H9 (cell line): Measurements from ENCODE around the gene LARP4B. TPM values are rescaled to one million over a fixed set of nuclear protein-coding genes. Genes with fewer than 3 reads are reported as not detected.

Source experiments
- DNase-seq: peaks from one replicate; pipeline ENCODE4 v3.0.0-alpha.2; 2017
- H2AFZ ChIP-seq: one replicate; pipeline ENCODE4 v1.6.1; 2013; ENCODE audit warnings: mild to moderate bottlenecking, low read length, control low read depth, moderate library complexity
- H2AK5ac ChIP-seq: 2 replicates; pipeline ENCODE4 v1.6.1; 2013; ENCODE audit warnings: low read length, control low read depth, mixed read lengths; ENCODE audit not compliant: insufficient read length
- H2BK120ac ChIP-seq: one replicate; pipeline ENCODE4 v1.6.1; 2013; ENCODE audit warnings: low read depth, mild to moderate bottlenecking, low read length, control low read depth, inconsistent platforms; ENCODE audit not compliant: poor library complexity, severe bottlenecking
- H2BK12ac ChIP-seq: 2 replicates; pipeline ENCODE4 v1.6.1; 2013; ENCODE audit warnings: low read length, control low read depth, mixed read lengths, low read depth; ENCODE audit not compliant: insufficient read length
- H2BK15ac ChIP-seq: 2 replicates; pipeline ENCODE4 v1.6.1; 2013; ENCODE audit warnings: low read depth, low read length, control low read depth
- H2BK20ac ChIP-seq: one replicate; pipeline ENCODE4 v1.6.1; 2013; ENCODE audit warnings: low read depth, mild to moderate bottlenecking, low read length, control low read depth, inconsistent platforms; ENCODE audit not compliant: poor library complexity, severe bottlenecking
- H2BK5ac ChIP-seq: 2 replicates; pipeline ENCODE4 v1.6.1; 2013; ENCODE audit warnings: low read length, control low read depth, mixed read lengths; ENCODE audit not compliant: insufficient read length
- H3K14ac ChIP-seq: 2 replicates; pipeline ENCODE4 v1.6.1; 2013; ENCODE audit warnings: low read length, control low read depth; ENCODE audit not compliant: insufficient read depth
- H3K18ac ChIP-seq: 2 replicates; pipeline ENCODE4 v1.6.1; 2013; ENCODE audit warnings: low read depth, mild to moderate bottlenecking, mixed read lengths, low read length, control low read depth; ENCODE audit not compliant: insufficient read length
- H3K23ac ChIP-seq: 2 replicates; pipeline ENCODE4 v1.6.1; 2013; ENCODE audit warnings: low read length, control low read depth, mixed read lengths, low read depth; ENCODE audit not compliant: insufficient read length
- H3K23me2 ChIP-seq: 2 replicates; pipeline ENCODE4 v1.6.1; 2013; ENCODE audit warnings: low read depth, mild to moderate bottlenecking, mixed read lengths, low read length, control low read depth; ENCODE audit not compliant: insufficient read length, poor library complexity, severe bottlenecking
- H3K27ac ChIP-seq: 2 replicates; pipeline ENCODE4 v1.5.1; 2013; ENCODE audit warnings: low read length, control low read depth, mixed read lengths, low read depth; ENCODE audit not compliant: insufficient read length
- H3K27me3 ChIP-seq: 2 replicates; pipeline ENCODE4 v1.6.1; 2013; ENCODE audit warnings: low read length, control low read depth, inconsistent platforms; ENCODE audit not compliant: insufficient read depth
- H3K4ac ChIP-seq: 2 replicates; pipeline ENCODE4 v1.6.1; 2013; ENCODE audit warnings: low read depth, mild to moderate bottlenecking, control low read depth, inconsistent platforms, low read length, moderate library complexity
- H3K4me1 ChIP-seq: 2 replicates; pipeline ENCODE4 v1.6.1; 2013; ENCODE audit warnings: low read length, control low read depth, inconsistent platforms; ENCODE audit not compliant: insufficient read depth
- H3K4me2 ChIP-seq: 2 replicates; pipeline ENCODE4 v1.6.1; 2013; ENCODE audit warnings: low read length, control low read depth, mixed read lengths; ENCODE audit not compliant: insufficient read length, insufficient read depth
- H3K56ac ChIP-seq: 2 replicates; pipeline ENCODE4 v1.6.1; 2013; ENCODE audit warnings: low read depth, mild to moderate bottlenecking, mixed read lengths, low read length, control low read depth; ENCODE audit not compliant: insufficient read length
- H3K79me1 ChIP-seq: 2 replicates; pipeline ENCODE4 v1.6.1; 2013; ENCODE audit warnings: low read depth, mild to moderate bottlenecking, moderate library complexity, low read length, control low read depth, inconsistent platforms; ENCODE audit not compliant: insufficient read depth, poor library complexity, severe bottlenecking
- H3K79me2 ChIP-seq: 2 replicates; pipeline ENCODE4 v1.6.1; 2013; ENCODE audit warnings: low read length, control low read depth, inconsistent platforms; ENCODE audit not compliant: insufficient read depth
- H3K9ac ChIP-seq: 2 replicates; pipeline ENCODE4 v1.6.1; 2013; ENCODE audit warnings: low read length, control low read depth, mixed read lengths; ENCODE audit not compliant: insufficient read length; ENCODE audit errors: extremely low read depth
- H3K9me3 ChIP-seq: one replicate; pipeline ENCODE4 v1.6.1; 2013; ENCODE audit warnings: low read depth, low read length, inconsistent platforms; ENCODE audit not compliant: control insufficient read depth
- H3T11ph ChIP-seq: one replicate; pipeline ENCODE4 v1.6.1; 2013; ENCODE audit warnings: mild to moderate bottlenecking, low read length, control low read depth, inconsistent platforms
- H4K20me1 ChIP-seq: one replicate; pipeline ENCODE4 v1.6.1; 2013; ENCODE audit not compliant: control insufficient read depth, insufficient read length, insufficient read depth
- H4K5ac ChIP-seq: 2 replicates; pipeline ENCODE4 v1.6.1; 2013; ENCODE audit warnings: low read depth, mild to moderate bottlenecking, mixed read lengths, low read length, control low read depth; ENCODE audit not compliant: insufficient read length
- H4K8ac ChIP-seq: replicated peaks from 2 replicates; pipeline ENCODE4 v1.6.1; 2013; ENCODE audit warnings: low read length, control low read depth, mixed read lengths, low read depth; ENCODE audit not compliant: insufficient read length
- H4K91ac ChIP-seq: 2 replicates; pipeline ENCODE4 v1.6.1; 2013; ENCODE audit warnings: low read depth, mild to moderate bottlenecking, moderate library complexity, mixed read lengths, low read length, control low read depth; ENCODE audit not compliant: insufficient read length
- H3K27ac Mint-ChIP-seq, 3 experiments: 2 replicates in 2 of 3; 3 replicates in 1 of 3; pipeline ENCODE4 v1.8.0; 2020 to 2021; ENCODE audit warnings: mixed read lengths in 3 of 3, mild to moderate bottlenecking in 1 of 3, moderate library complexity in 1 of 3
- H3K27me3 Mint-ChIP-seq: 2 replicates; pipeline ENCODE4 v1.8.0; 2021; ENCODE audit warnings: low read depth, mild to moderate bottlenecking, moderate library complexity, mixed read lengths
- H3K36me3 Mint-ChIP-seq, 3 experiments: 2 replicates in 2 of 3; 3 replicates in 1 of 3; pipeline ENCODE4 v1.8.0; 2020 to 2021; ENCODE audit warnings: low read depth in 3 of 3, mixed read lengths in 3 of 3; ENCODE audit not compliant: insufficient read depth in 1 of 3
- H3K4me1 Mint-ChIP-seq, 2 experiments: 2 replicates each; pipeline ENCODE4 v1.8.0; 2020; ENCODE audit warnings: mixed read lengths in 2 of 2
- H3K4me3 Mint-ChIP-seq, 2 experiments: 2 replicates in 1 of 2; 3 replicates in 1 of 2; pipeline ENCODE4 v1.8.0; 2020 to 2021; ENCODE audit warnings: mild to moderate bottlenecking in 2 of 2, mixed read lengths in 2 of 2, moderate library complexity in 1 of 2
- H3K9me3 Mint-ChIP-seq, 2 experiments: 2 replicates in 1 of 2; 3 replicates in 1 of 2; pipeline ENCODE4 v1.8.0; 2020; ENCODE audit warnings: mild to moderate bottlenecking in 2 of 2, mixed read lengths in 2 of 2, moderate library complexity in 1 of 2
- WGBS: extraction: QIAGEN DNeasy Blood & Tissue Kit; methylation state at CpG from one replicate; pipeline ENCODE4 v1.1.7; 2013; ENCODE audit warnings: missing lambda C conversion rate, low lambda C conversion rate, mixed read lengths; ENCODE audit not compliant: insufficient read length; ENCODE audit errors: extremely low coverage; 5-methylcytosine and 5-hydroxymethylcytosine counted together
- total RNA-seq: library from RNA; stranded (reverse); gene quantifications from 2 replicates; pipeline ENCODE4 v1.2.1, GENCODE V29; 2021
- TF ChIP-seq, protein P1 (sequence below): fragments of 200-600 bp; sonication (generic); conservative IDR thresholded peaks from 3 replicates; pipeline ENCODE4 v1.8.0; 2021; ENCODE audit warnings: antibody characterized with exemption, mild to moderate bottlenecking

Gene LARP4B
- total RNA-seq, 1 experiment from 2014 or later, result 88.9 TPM

DNA sequence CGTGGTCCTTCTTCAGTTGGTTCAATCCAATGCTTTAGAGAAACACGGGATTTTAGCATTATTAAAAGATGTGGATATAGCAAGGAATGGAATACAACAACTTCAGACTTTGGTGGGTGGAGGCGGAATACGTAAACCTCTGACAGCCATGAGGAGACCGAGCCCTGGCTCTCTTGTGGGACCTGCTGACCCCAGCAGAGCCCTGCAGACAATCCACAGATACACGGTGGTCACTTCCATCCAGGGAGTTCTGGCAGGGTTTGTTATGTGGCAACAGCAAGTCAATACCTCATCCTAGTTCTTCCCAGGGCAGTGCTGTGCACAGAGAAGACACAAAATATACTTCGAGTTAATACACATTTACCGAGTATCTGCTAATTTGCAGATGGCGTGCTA is 123.5 kb downstream of the LARP4B start:
- H3K27me3 Mint-ChIP-seq, result peaks cover 3% of the 10 kb centered on the region
- no peaks in the 10 kb centered on the region for H4K20me1 ChIP-seq
- H3K27me3 ChIP-seq, result no peaks in the 10 kb centered on the region
- H3K36me3 Mint-ChIP-seq, result peaks cover 23 to 59% (median 50%) of the 10 kb centered on the region in 3 experiments; a peak in 6 of 7 replicates
- H3K9ac ChIP-seq, result no peak overlapping the region
- no peak overlapping the region for H3K4me3 Mint-ChIP-seq
- H2AK5ac ChIP-seq, result no peak overlapping the region
- no peaks in the 10 kb centered on the region for H3K79me2 ChIP-seq
- no peak overlapping the region for H3K56ac ChIP-seq
- H4K5ac ChIP-seq, result no peak overlapping the region
- no peaks in the 10 kb centered on the region for H3K79me1 ChIP-seq
- H3K23me2 ChIP-seq, result no peaks in the 10 kb centered on the region
- H3K9me3 Mint-ChIP-seq, result no peaks in the 10 kb centered on the region
- no peak overlapping the region for H2BK15ac ChIP-seq
- no peak overlapping the region for H3T11ph ChIP-seq
- no peak overlapping the region for H2BK5ac ChIP-seq
- H2BK120ac ChIP-seq, result no peak overlapping the region
- WGBS, result no CpG with 5 or more reads among the region's 9 CpGs
- H4K8ac ChIP-seq, result no peak overlapping the region
- peaks cover 2 to 8% of the 10 kb centered on the region in 2 experiments; a peak in 2 of 4 replicates for H3K4me1 Mint-ChIP-seq
- no peaks in the 10 kb centered on the region for H3K4me1 ChIP-seq
- no peak overlapping the region for H2BK12ac ChIP-seq
- no peak overlapping the region for H4K91ac ChIP-seq
- H3K23ac ChIP-seq, result no peak overlapping the region
- DNase-seq, result no peak
- H3K9me3 ChIP-seq, result no peaks in the 10 kb centered on the region
- no peak overlapping the region for H3K27ac Mint-ChIP-seq
- no peak overlapping the region for H2AFZ ChIP-seq
- no peak overlapping the region for H2BK20ac ChIP-seq
- H3K4me2 ChIP-seq, result no peak overlapping the region
- H3K18ac ChIP-seq, result no peak overlapping the region
- H3K14ac ChIP-seq, result no peak overlapping the region
- TF ChIP-seq, protein P1, sequence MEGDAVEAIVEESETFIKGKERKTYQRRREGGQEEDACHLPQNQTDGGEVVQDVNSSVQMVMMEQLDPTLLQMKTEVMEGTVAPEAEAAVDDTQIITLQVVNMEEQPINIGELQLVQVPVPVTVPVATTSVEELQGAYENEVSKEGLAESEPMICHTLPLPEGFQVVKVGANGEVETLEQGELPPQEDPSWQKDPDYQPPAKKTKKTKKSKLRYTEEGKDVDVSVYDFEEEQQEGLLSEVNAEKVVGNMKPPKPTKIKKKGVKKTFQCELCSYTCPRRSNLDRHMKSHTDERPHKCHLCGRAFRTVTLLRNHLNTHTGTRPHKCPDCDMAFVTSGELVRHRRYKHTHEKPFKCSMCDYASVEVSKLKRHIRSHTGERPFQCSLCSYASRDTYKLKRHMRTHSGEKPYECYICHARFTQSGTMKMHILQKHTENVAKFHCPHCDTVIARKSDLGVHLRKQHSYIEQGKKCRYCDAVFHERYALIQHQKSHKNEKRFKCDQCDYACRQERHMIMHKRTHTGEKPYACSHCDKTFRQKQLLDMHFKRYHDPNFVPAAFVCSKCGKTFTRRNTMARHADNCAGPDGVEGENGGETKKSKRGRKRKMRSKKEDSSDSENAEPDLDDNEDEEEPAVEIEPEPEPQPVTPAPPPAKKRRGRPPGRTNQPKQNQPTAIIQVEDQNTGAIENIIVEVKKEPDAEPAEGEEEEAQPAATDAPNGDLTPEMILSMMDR, result no peak
- H3K4ac ChIP-seq, result no peak overlapping the region
- H3K27ac ChIP-seq, result no peak overlapping the region
